MM.1S (cell line): Measurements from ENCODE around the gene CTRL.

ENCODE experiments used
- CTCF ChIP-seq: fragments of 300-600 bp; sonication (generic); IDR thresholded peaks from 2 replicates; pipeline ENCODE4 v1.5.1; 2016; ENCODE audit warnings: antibody characterized with exemption, low read length, mixed read lengths
- EZH2phosphoT487 ChIP-seq: fragments of 300-600 bp; sonication (generic); IDR thresholded peaks from 2 replicates; pipeline ENCODE4 v1.6.1; 2018; ENCODE audit warnings: antibody characterized with exemption, low read length

DNA sequence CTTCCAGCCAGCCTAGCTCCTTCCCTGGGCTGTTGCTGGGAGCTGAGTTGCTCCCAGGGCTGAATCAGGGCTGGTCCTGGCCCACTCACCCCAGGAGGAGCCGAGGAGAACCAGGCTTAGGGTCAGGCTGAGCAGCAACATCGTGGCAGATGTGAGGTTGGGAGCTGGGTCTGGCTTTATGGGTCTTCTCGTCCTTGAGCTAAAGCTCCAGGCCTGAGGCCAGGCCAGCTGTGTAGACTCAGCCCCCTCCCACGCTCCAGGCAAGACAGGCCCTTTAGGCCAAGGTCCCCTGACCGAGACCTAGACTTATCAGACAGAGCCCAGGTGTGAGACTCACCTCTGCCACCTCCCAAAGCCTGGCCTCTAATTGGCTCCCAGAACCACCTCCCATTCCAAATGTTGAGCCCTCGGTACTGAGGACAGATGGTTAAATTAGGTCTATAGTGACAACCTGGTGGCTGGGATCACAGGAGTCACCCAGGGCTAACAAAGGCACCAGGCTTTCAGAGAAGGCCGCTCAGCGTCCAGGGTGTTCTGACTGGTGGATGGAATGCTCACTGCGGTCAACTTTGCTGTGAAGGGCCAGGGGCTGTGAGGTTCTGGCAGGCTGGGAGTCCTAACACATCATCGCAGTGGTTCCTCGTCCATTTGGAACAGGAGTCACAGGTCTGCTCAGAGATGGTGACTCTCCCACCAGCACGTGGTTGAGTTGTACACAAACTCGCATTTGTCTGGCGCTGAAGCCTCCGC is at the start of gene CTRL:
- TF ChIP-seq CTCF (no peak), EZH2phosphoT487 (no peak)
